Fibroblast of lung (primary cell): ENCODE measurements around the gene IL1RAPL2.

Experiments used
- CTCF ChIP-seq, 2 donors: IDR thresholded peaks in 1 of 2; conservative IDR thresholded peaks in 1 of 2; 1 replicate in 1 of 2; 2 replicates in 1 of 2; pipeline ENCODE4 v1.5.1; 2011 to 2012; ENCODE audit warnings: low read length in 2 of 2, control low read depth in 1 of 2, inconsistent platforms in 1 of 2, low read depth in 1 of 2, mild to moderate bottlenecking in 1 of 2
- EZH2 ChIP-seq: IDR thresholded peaks from 2 replicates; pipeline ENCODE4 v1.5.1; 2012; ENCODE audit warnings: low read length, control low read depth, mild to moderate bottlenecking; ENCODE audit errors: missing control alignments

DNA sequence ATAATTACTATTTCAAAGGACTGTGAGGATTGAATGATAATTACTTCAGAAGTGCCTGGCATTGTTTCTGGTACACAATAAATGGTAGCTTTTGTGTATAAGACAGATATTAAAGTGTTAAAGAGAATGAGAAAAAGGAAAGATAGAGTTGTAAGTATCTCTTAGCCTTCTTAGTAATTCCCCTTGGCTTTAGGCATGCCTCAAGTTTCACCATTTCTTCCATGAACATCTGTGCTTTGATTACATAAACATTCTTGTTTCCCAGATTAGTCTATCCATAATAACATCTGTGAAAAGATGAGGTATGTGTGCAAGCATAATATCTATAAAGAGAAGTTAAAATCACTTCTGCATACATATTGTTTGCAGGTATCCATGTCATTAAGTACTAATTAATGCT, 885.4 kb downstream of the IL1RAPL2 start:
- TF ChIP-seq EZH2: no peak
- TF ChIP-seq CTCF (conservative IDR thresholded peaks at IDR 0.05 in 1 of 2, IDR thresholded peaks at IDR 0.05 in 1 of 2; ENCODE audit: low read depth in 1 of 2, low read length in 2 of 2): no peak
